A673 (cell line): ENCODE data around the gene FIS1.

Experiments
- CTCF ChIP-seq: fragments of 300-800, 200-600 bp; sonication (generic); conservative IDR thresholded peaks from 2 replicates; pipeline ENCODE4 v1.5.1; 2017; ENCODE audit warnings: low read depth, mild to moderate bottlenecking, antibody characterized with exemption, low read length, moderate library complexity, mixed read lengths
- EZH2 ChIP-seq: fragments of 200-600 bp; sonication (generic); IDR thresholded peaks from 2 replicates; pipeline ENCODE4 v1.6.1; 2017; ENCODE audit warnings: borderline replicate concordance, low read depth, mild to moderate bottlenecking, mixed read lengths, antibody characterized with exemption, low read length; ENCODE audit not compliant: poor library complexity, severe bottlenecking

- TF ChIP-seq CTCF: no peak
- no peak for TF ChIP-seq EZH2
These were observed 27.3 kb downstream of the FIS1 start, which contains the start of the genes PLOD3 and ZNHIT1 for GRCh38 chr7:101217388-101218235.
